Endodermal cell (in vitro differentiated cells): ENCODE results near the gene GSTO2. TPM values are rescaled to one million over a fixed set of nuclear protein-coding genes. Genes with fewer than 3 reads are reported as not detected.

Source experiments
- DNase-seq: peaks from one replicate; pipeline ENCODE4 v3.0.0-alpha.2; 2017
- H3K27ac ChIP-seq: 2 replicates; pipeline ENCODE4 v1.5.1; 2013; ENCODE audit warnings: mild to moderate bottlenecking, low read depth, low read length, moderate library complexity
- H3K27me3 ChIP-seq: 2 replicates; pipeline ENCODE4 v1.6.1; 2013; ENCODE audit warnings: mild to moderate bottlenecking, low read length, moderate library complexity; ENCODE audit not compliant: insufficient read depth, control insufficient read depth, poor library complexity, severe bottlenecking
- H3K36me3 ChIP-seq: 2 replicates; pipeline ENCODE4 v1.7.0; 2013; ENCODE audit warnings: mild to moderate bottlenecking, low read length, moderate library complexity; ENCODE audit not compliant: control insufficient read depth, insufficient read depth
- H3K4me1 ChIP-seq: one replicate; pipeline ENCODE4 v1.7.0; 2013; ENCODE audit warnings: low read length; ENCODE audit not compliant: control insufficient read depth, insufficient read depth
- H3K4me3 ChIP-seq: 2 replicates; pipeline ENCODE4 v1.5.1; 2013; ENCODE audit warnings: mild to moderate bottlenecking, low read length, moderate library complexity
- H3K9ac ChIP-seq: 2 replicates; pipeline ENCODE4 v1.6.1; 2013; ENCODE audit warnings: mild to moderate bottlenecking, low read length, moderate library complexity; ENCODE audit not compliant: poor library complexity, severe bottlenecking; ENCODE audit errors: extremely low read depth
- H3K9me3 ChIP-seq: 2 replicates; pipeline ENCODE4 v1.6.1; 2013; ENCODE audit warnings: mild to moderate bottlenecking, low read length, moderate library complexity; ENCODE audit not compliant: control insufficient read depth
- H3K27ac Mint-ChIP-seq: 2 replicates; pipeline ENCODE4 v1.8.0; 2020; ENCODE audit warnings: mixed read lengths
- H3K27me3 Mint-ChIP-seq: 2 replicates; pipeline ENCODE4 v1.8.0; 2021; ENCODE audit warnings: mild to moderate bottlenecking, mixed read lengths; ENCODE audit not compliant: insufficient read depth
- H3K36me3 Mint-ChIP-seq: 2 replicates; pipeline ENCODE4 v1.8.0; 2020; ENCODE audit warnings: low read depth, mixed read lengths
- H3K4me1 Mint-ChIP-seq: 2 replicates; pipeline ENCODE4 v1.8.0; 2020; ENCODE audit warnings: mixed read lengths
- H3K4me3 Mint-ChIP-seq: 2 replicates; pipeline ENCODE4 v1.8.0; 2020; ENCODE audit warnings: mild to moderate bottlenecking, moderate library complexity, mixed read lengths
- H3K9me3 Mint-ChIP-seq: 2 replicates; pipeline ENCODE4 v1.8.0; 2020; ENCODE audit warnings: mild to moderate bottlenecking, mixed read lengths
- WGBS, 2 experiments: methylation state at CpG; one replicate each; pipeline versions ENCODE4 v1.1.5 to v1.1.7; 2013; ENCODE audit warnings: missing lambda C conversion rate in 2 of 2, mixed read lengths in 1 of 2; ENCODE audit not compliant: insufficient coverage in 1 of 2, insufficient read length in 1 of 2; 5-methylcytosine and 5-hydroxymethylcytosine counted together
- long read RNA-seq, 4 experiments: library from polyadenylated mRNA in 2 of 4; library from RNA in 1 of 4; library from capped mRNA in 1 of 4; stranded (forward) in 3 of 4; unstranded in 1 of 4; transcript quantifications; one replicate each; pipeline ENCODE4 v2.0.0, GENCODE V29; 2020 to 2021; ENCODE audit warnings: inconsistent platforms in 1 of 4
- polyA plus RNA-seq, 2 experiments: library from polyadenylated mRNA; stranded (reverse); fragments of 50-300 nt; gene quantifications; one replicate each; pipeline ENCODE4 v1.2.3, GENCODE V29; 2013
- total RNA-seq, 2 donors: library from RNA; stranded (reverse); fragmentation: NEBNext Ultra II Directional in 1 of 2; extraction: Animal tissue kit (Norgen Biotek cat#: 25700) in 1 of 2; gene quantifications; 2 replicates in 1 of 2; 3 replicates in 1 of 2; pipeline ENCODE4 v1.2.1, GENCODE V29; 2021
- TF ChIP-seq, protein P1 (sequence below): fragments of 200-600 bp; sonication (generic); conservative IDR thresholded peaks from 2 replicates; pipeline ENCODE4 v1.5.0; 2021; ENCODE audit warnings: antibody characterized with exemption, mild to moderate bottlenecking

The GSTO2 gene
- total RNA-seq = 10 to 100 TPM; 17.8 to 18.8 TPM
- 2.8 TPM for polyA plus RNA-seq (2013, experiment 1 of 2)
- polyA plus RNA-seq (2013, experiment 2 of 2) = 2.4 TPM
- long read RNA-seq, experiment 1, full-length matches to known transcripts = 6 of 25 reads
- long read RNA-seq, experiment 1, partial matches to known transcripts = 10 of 25 reads
- long read RNA-seq, experiment 1, other reads (novel, unspliced or antisense) = 9 of 25 reads
- long read RNA-seq, experiment 2, full-length matches to known transcripts = 6 of 23 reads
- long read RNA-seq, experiment 2, partial matches to known transcripts = 12 of 23 reads
- long read RNA-seq, experiment 2, other reads (novel, unspliced or antisense) = 5 of 23 reads
- long read RNA-seq, experiment 3, partial matches to known transcripts = 11 of 15 reads
- long read RNA-seq, experiment 3, other reads (novel, unspliced or antisense) = 4 of 15 reads
- long read RNA-seq, experiment 4, full-length matches to known transcripts = 11 of 40 reads
- long read RNA-seq, experiment 4, partial matches to known transcripts = 25 of 40 reads
- long read RNA-seq, experiment 4, other reads (novel, unspliced or antisense) = 4 of 40 reads

DNA sequence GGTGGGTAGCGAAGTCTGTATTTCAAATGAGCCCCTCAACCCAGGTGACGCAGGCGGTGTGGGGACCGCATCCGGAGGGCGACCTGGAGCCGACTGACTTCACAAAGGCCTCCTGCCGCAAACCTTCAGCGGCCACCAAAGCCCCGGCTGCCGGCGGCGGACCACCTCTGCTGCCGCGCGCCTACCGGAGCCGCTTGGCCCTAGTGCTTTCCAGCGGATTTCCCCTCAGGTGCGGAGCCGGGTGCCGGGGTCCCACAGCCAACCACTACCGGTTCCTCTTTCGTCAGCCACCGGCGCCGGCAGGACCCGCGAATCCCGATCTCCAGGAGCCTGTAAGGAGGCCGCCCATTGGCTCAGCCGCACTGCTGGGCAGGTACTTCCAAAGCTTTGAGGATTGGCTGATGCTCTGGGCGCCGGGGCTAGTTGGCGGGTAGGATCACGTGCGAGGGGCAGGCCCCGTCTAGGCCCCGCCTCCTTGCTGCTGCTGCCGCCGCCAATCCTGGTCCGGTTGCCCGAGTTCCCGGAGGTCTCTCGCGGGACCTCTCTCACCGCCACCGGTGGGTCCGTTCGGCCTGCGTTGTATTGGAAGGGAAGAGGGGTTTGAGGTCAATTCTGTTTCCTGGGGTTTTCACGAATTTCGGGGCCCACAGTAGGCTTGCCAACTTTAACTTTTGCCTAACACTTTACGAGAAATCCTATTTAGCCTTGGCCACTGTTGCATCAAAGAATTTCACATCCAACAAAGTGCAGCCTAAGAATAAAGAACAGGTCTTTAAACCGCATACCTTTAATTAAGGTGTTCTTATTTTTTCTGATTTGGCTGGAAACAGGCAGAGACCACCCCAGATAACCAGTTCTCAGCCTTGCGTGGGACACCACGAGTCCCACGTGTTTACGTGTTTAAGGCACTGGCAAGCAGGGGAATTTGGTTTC, at the start of gene GSTO2:
Gene GSTO2 (plus strand): TSS at position 472 of the 933 bp plus-strand sequence. CDS start 5,732 bp downstream, outside the sequence.
- TF ChIP-seq, protein P1, sequence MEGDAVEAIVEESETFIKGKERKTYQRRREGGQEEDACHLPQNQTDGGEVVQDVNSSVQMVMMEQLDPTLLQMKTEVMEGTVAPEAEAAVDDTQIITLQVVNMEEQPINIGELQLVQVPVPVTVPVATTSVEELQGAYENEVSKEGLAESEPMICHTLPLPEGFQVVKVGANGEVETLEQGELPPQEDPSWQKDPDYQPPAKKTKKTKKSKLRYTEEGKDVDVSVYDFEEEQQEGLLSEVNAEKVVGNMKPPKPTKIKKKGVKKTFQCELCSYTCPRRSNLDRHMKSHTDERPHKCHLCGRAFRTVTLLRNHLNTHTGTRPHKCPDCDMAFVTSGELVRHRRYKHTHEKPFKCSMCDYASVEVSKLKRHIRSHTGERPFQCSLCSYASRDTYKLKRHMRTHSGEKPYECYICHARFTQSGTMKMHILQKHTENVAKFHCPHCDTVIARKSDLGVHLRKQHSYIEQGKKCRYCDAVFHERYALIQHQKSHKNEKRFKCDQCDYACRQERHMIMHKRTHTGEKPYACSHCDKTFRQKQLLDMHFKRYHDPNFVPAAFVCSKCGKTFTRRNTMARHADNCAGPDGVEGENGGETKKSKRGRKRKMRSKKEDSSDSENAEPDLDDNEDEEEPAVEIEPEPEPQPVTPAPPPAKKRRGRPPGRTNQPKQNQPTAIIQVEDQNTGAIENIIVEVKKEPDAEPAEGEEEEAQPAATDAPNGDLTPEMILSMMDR = no peak
- H3K4me3 Mint-ChIP-seq = peak within 1 kb of the TSS; percentile 85

DNA sequence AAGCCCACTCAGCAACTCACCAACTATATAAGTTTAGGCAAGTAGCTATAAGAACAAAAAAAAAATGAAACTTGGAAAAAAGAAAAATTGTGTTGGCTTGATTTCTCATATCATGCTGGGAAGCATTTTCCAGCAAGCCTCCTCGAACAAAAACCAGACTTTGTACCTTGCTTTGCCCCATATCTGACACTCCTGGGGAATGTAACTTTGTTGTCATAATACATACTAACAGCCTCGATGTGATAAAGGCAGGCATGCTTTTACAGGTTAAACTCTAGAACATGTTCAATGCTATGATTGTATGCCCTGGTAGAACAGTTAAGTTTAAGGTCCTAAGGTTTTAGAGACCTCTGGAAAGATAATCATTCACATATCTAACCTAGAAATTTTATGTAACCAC, 48.5 kb upstream of the GSTO2 start:
- H3K4me3 ChIP-seq = no peak overlapping the region
- H3K9me3 ChIP-seq = no peaks in the 10 kb centered on the region
- H3K9ac ChIP-seq = no peak overlapping the region
- no peak overlapping the region for H3K27ac ChIP-seq
- no peaks in the 10 kb centered on the region for H3K36me3 ChIP-seq
- H3K27me3 ChIP-seq = no peaks in the 10 kb centered on the region
- WGBS, 2 experiments = 85% methylated on average over 2 of the region's 2 CpGs; no CpG with 5 or more reads in 1 of the 2 experiments
- Mint-ChIP-seq H3K4me1 (no peaks in the 10 kb centered on the region), H3K9me3 (no peaks in the 10 kb centered on the region), H3K36me3 (peaks cover 2% of the 10 kb centered on the region), H3K4me3 (no peak overlapping the region), H3K27ac (no peak overlapping the region), H3K27me3 (no peaks in the 10 kb centered on the region)
- no peaks in the 10 kb centered on the region for H3K4me1 ChIP-seq
- DNase-seq = no peak
- TF ChIP-seq, protein P1 = no peak

More for the DNA sequence above, at the start of gene GSTO2:
- H3K27ac ChIP-seq = peak within 1 kb of the TSS; percentile 70
- peaks cover 9% of the 10 kb centered on the region for H3K4me1 Mint-ChIP-seq
- H3K9me3 Mint-ChIP-seq = peaks cover 1% of the 10 kb centered on the region
- 11 to 28% methylated on average over 26 to 59 of the region's 59 CpGs for WGBS, 2 experiments
- H3K27me3 ChIP-seq = no peaks in the 10 kb centered on the region
- no peaks in the 10 kb centered on the region for H3K27me3 Mint-ChIP-seq
- H3K9ac ChIP-seq = peak within 1 kb of the TSS; percentile 86
- H3K27ac Mint-ChIP-seq = peak within 1 kb of the TSS; percentile 96
- peak within 1 kb of the TSS; percentile 91 for H3K4me3 ChIP-seq
- no peaks in the 10 kb centered on the region for H3K9me3 ChIP-seq
- peaks cover 4% of the 10 kb centered on the region for H3K4me1 ChIP-seq
- peak; percentile 100 for DNase-seq
- peaks cover 34% of the 10 kb centered on the region for H3K36me3 Mint-ChIP-seq
- peaks cover 45% of the 10 kb centered on the region for H3K36me3 ChIP-seq

DNA sequence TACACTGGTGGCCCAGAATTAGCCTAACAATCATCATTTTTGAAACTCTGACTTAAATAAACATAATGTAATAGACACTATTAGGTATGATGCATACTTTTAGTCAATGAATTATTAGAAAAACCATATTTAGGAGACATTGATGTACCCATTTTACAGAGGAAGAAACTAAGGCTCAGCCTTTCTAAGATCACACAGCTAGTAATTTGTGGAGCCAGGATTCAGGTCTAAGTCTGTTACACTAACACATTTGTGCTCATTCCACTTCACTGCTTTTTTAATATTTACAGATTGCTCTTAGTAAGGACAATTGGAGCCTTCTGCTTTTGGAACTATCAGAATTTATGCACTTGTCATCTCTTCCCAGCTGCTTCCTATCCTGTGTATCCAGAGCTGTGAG, 45.7 kb upstream of the GSTO2 start:
- Histone ChIP-seq H3K4me1 (no peaks in the 10 kb centered on the region), H3K9me3 (no peaks in the 10 kb centered on the region), H3K4me3 (no peak overlapping the region), H3K27me3 (no peaks in the 10 kb centered on the region), H3K36me3 (no peaks in the 10 kb centered on the region), H3K27ac (no peak overlapping the region), H3K9ac (no peak overlapping the region)
- Mint-ChIP-seq H3K36me3 (peaks cover 2% of the 10 kb centered on the region), H3K4me3 (no peak overlapping the region), H3K27ac (no peak overlapping the region), H3K9me3 (no peaks in the 10 kb centered on the region), H3K27me3 (no peaks in the 10 kb centered on the region), H3K4me1 (no peaks in the 10 kb centered on the region)
- TF ChIP-seq, protein P1 = no peak
- no peak for DNase-seq
